GM18867 (cell line): Measurements from ENCODE around the gene SLC16A10.
"Not testable (repeated sequence)": the region's sequence is repeated elsewhere in the genome, so short reads cannot be mapped to it uniquely, and the experiment has no call there.

Experiments used
- ATAC-seq: cut with Tn5 transposase; IDR thresholded peaks from one replicate; pipeline ENCODE4 v1.9.1; 2021; ENCODE audit warnings: mild to moderate bottlenecking, moderate library complexity; ENCODE audit not compliant: unreplicated experiment

SLC16A10 gene

DNA sequence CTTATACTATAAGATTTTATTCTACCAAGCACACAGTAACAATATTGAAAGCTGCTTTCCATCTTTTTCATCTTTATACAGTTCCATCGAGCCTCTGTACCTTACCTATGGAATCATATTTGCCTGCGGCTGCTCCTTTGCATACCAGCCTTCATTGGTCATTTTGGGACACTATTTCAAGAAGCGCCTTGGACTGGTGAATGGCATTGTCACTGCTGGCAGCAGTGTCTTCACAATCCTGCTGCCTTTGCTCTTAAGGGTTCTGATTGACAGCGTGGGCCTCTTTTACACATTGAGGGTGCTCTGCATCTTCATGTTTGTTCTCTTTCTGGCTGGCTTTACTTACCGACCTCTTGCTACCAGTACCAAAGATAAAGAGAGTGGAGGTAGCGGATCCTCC lies 89.8 kb downstream of the SLC16A10 start:
- ATAC-seq, result no peak

- peak; percentile 51 for ATAC-seq
Observed at GRCh38 chr6:111183702-111184517, 96.6 kb downstream of the SLC16A10 start.

DNA sequence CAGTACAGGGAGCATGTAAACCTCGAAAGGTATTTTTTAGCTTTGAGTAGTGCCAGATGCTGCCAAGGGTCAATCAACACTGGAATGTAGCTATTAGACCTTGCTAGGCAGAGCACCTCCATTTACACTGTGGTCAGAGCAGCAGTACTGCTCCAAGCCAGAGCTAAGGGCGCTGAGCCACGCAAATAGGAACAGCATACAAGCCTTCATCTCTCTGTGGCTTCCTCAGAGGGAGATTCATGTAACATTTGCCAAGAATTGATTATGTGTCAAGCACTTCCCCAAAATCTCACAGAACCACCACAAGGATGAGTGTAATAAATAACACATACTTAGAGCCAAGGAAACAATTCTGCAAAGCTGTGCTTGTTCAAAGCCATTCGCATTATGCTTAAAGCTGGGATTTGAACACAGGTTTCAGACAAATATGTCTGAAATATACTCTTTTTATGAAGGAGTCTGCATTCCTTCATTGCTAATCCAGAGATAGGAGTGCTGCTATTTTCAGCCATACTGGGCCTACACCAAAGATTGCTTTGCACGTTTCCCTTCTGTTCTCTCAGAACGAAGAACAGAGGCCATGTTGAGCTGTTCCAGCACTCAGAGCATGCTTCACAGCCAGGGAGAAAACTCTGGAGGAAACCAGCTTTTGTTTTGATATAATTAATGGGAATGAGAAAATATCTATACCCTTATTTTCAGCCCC lies 97.7 kb downstream of the SLC16A10 start:
- ATAC-seq, result no peak

DNA sequence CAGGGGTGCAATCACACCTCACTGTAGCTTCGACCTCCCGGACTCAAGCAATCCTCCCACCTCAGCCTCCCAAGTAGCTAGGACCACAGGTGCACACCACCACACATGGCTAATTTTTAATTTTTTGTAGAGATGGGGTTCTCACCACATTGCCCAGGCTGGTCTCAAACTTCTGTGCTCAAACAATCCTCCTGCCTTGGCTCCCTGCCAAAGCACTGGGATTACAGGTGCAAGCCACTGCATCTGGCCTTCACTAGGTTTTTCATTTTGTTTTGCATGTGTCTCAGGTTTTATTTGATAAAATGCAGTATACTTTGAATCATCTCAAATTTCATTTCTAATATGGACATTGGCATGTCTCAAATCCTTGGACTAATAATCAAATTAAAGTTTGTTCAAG lies 98.7 kb downstream of the SLC16A10 start:
- ATAC-seq, result no peak

- ATAC-seq, result no peak
Observed at GRCh38 chr6:111187874-111188273, 100.6 kb downstream of the SLC16A10 start.

- not testable (repeated sequence) for ATAC-seq
Observed at GRCh38 chr6:111189666-111190210, 102.4 kb downstream of the SLC16A10 start.

GRCh38 chr6:111190637-111191036 lies 103.3 kb downstream of the SLC16A10 start:
- no peak for ATAC-seq

DNA sequence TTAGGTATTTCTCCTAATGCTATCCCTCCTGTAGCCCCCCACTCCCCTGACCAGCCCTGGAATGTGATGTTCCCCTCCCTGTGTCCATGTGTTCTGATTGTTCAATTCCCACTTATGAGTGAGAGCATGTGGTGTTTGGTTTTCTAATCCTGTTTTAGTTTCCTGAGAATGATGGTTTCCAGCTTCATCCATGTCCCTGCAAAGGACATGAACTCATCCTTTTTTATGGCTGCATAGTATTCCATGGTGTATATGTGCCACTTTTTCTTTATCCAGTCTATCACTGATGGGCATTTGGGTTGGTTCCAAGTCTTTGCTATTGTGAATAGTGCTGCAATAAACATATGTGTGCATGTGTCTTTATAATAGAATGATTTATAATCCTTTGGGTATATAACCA lies 103.8 kb downstream of the SLC16A10 start:
- not testable (repeated sequence) for ATAC-seq

- ATAC-seq, result no peak
Observed at GRCh38 chr6:111192911-111193555, 105.7 kb downstream of the SLC16A10 start.

DNA sequence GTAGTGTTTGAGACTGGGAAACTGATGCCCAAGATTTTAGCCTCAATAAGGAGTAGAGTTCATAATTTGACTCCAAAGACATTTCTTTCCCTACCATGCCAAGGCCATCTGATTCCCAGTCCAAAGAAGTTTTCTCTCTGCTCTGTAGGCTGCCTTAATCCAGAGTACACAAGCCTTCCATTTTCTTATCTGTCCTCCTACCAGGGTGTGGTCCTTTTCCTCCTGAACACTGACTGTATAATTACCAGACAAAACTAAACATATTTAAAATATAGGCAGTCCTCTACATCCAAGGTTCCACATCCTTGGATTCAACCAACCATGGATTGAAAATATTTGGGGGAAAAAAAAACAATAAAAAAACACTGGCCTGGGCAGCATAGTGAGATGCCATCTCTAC lies 108.4 kb downstream of the SLC16A10 start:
- ATAC-seq, result no peak

DNA sequence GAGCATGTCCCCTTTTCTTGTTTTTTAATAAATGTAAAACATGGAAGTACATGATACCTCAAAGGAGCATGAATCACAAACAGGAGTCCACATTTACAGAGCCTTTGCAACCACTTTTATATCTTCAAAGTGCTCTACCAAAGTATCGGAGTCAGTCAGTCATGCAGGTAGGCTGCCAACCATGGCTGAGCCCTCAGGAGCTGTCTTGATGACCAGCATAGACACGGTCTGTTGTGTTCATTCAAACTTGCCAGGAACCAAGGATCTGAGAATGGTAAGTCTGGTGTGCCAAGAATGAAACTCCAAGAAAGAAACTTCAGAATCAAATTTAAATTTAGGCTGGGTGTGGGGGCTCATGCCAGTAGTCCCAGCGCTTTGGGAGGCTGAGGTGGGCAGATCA lies 111.5 kb downstream of the SLC16A10 start:
- no peak for ATAC-seq

DNA sequence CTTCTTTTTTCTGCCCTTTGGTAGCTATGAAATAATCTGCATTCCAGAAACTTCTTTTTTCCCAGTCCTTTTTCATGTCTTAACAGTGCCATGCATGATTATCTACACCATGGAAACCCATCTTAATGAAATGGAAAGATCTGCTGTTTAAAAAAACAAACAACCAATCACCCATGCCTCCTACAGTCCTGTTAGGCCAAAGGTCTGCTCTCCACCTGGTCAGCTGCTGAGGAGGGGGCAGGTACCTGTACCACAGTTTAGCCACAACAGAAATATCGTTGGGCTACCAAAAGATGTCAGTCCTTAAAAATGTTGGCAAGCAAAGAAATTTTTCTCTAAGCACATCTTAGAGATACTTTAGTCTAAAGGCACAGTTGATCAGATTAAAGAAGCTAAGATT lies 112.6 kb downstream of the SLC16A10 start:
- ATAC-seq, result no peak

DNA sequence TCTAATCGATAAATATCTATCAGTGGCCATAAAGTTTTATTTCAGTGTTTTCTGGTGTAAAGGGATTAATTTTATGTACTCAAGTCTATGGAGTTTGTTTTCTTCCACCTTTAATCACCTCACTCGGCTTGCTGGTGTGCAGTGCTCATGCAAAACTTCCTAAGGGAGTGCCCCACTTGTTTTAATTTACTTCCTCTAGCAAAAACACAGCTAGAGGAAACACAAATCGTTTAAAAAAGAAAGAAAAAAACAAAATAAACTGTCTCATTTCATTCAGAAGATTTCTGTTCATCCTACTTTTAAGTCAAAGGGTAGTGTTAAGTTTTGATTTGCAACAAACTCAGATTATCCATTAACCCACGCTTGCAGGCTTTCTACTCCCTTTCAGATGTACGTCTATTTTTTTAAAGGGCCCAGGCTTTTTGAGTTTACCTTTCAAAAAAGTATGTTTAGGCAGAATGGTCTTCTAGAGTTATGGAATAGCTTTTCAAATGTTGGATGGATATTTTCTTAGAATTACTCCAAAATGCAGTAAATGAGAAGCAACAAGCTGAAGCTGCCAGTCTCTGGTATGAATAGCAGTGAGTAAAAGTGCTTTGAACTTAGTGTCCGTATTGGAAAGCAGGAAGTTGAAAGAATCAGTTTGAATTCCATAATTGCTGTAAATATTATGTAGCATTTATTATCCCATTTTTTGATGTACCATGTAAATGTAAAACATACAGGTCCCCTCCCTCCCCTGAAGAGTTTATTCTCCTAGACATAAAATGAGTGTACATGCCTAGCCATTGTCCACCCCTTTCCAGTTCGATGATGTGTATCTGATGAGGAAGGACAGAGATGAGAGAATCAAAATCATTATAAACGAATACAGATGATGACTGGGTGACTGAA lies 113.3 kb downstream of the SLC16A10 start:
- no peak for ATAC-seq

DNA sequence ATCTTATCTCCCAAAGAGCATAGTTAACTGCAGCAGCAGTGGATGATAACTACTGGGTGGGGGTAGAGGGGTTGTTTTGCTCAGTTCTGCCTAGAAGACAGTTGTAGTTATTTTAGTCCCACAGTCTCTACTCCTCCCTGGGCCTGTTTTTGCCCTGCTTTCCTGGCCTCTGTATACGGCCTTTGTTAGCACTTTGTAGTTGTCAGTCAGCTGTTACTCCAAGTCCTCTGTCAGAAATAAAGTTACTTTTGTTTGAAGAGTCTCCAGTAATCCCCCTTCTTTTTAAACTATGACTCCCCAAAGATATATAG lies 113.9 kb downstream of the SLC16A10 start:
- no peak for ATAC-seq

DNA sequence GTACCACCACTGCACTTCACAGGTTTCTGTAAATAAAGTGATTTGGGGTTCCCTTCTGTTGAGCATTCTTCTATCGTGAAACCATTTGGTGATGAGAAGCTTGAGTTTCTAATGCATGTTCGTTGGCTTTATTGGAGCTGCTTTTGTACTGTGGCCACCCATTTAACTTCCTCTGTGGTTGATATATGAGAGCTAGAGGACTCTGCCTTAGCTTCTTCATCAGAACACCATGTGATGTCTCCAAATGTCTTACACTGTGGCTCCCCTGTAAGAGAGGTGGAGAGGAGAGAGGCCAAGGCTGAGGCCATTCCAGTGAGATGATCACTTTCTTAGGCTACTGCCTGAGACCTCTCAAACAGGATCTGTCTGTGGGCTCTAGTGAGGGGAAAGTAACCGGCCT lies 114.5 kb downstream of the SLC16A10 start:
- ATAC-seq, result no peak

GRCh38 chr6:111203539-111203938 lies 116.2 kb downstream of the SLC16A10 start:
- not testable (repeated sequence) for ATAC-seq

GRCh38 chr6:111204305-111204704 lies 117.0 kb downstream of the SLC16A10 start:
- no peak for ATAC-seq

GRCh38 chr6:111204881-111205280 lies 117.6 kb downstream of the SLC16A10 start:
- no peak for ATAC-seq

- no peak for ATAC-seq
Observed at GRCh38 chr6:111205502-111205901, 118.2 kb downstream of the SLC16A10 start.

DNA sequence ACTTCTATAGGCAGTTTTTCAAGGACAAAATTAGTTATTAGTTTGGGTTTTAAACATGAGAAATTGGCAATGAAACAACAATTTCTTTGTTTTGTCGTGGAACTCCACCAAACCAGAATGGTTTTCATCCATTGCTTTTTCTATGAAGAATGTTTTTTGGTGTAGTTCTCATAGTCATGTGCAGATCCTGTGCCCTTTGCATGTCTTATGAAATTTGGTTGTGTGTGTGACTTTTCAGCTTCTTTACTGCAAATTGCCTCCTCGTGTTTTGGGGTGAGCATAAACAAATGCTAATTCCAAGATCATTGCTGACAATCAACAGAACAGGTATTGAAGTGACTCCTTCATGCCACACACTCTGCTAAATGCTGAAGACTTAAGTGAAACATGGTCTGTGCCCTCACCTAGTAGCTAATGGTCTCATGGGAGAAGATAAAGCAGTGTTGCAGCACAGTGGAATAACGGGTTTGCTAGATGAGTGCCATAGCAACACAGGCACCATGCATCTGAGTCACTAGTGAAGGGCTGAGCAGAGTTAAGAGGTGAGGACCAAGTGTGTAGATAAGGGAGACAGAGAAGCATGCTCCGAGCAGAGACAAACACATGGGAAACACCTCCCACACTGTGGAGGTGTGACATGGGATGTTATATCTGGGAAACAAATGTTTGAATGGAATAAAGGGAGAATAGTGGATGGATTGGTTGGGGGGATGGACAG lies 120.0 kb downstream of the SLC16A10 start:
- no peak for ATAC-seq
